Glomerular endothelial cell (primary cell): ENCODE data around the gene HES4. TPM values are rescaled to one million over a fixed set of nuclear protein-coding genes. Genes with fewer than 3 reads are reported as not detected.

Experiments
- DNase-seq: peaks from one replicate; pipeline ENCODE4 v3.0.0-alpha.2; 2011; ENCODE audit warnings: low read depth, low spot score; ENCODE audit errors: extremely low read depth
- total RNA-seq: library from RNA; depleted of rRNA; stranded (reverse); fragments of >200 nt; gene quantifications from 2 replicates; pipeline ENCODE4 v1.2.3, GENCODE V29; 2015

The HES4 gene
- total RNA-seq, 1 donor from 2014 or later = 219 TPM

DNA sequence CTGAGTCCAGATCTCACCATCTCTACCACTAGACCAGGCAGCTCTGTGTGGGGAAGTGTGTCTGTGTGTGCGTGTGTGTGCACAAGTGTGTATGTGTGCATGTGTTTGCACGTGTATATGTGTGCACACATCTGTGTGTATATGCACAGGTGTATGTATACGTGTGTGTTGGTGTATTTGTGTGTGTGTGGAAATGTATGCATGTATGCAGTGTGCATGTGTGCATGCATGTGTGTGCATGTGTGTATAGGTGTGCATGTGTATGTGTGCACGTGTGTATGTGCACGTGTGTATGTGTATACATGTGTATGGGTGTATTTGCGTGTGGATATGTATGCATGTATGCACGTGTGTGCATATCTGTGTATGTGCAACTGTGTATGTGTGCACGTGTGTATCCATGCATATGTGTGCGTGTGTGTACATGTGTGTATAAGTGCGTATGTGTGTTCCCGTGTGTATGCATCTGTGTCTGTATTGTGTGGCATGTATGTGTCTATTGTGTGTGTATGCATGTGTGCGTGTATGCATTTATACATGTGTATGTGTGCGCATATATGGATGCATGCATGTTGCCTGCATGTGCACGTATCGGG is 30.5 kb downstream of the HES4 start:
- DNase-seq = no peak

DNA sequence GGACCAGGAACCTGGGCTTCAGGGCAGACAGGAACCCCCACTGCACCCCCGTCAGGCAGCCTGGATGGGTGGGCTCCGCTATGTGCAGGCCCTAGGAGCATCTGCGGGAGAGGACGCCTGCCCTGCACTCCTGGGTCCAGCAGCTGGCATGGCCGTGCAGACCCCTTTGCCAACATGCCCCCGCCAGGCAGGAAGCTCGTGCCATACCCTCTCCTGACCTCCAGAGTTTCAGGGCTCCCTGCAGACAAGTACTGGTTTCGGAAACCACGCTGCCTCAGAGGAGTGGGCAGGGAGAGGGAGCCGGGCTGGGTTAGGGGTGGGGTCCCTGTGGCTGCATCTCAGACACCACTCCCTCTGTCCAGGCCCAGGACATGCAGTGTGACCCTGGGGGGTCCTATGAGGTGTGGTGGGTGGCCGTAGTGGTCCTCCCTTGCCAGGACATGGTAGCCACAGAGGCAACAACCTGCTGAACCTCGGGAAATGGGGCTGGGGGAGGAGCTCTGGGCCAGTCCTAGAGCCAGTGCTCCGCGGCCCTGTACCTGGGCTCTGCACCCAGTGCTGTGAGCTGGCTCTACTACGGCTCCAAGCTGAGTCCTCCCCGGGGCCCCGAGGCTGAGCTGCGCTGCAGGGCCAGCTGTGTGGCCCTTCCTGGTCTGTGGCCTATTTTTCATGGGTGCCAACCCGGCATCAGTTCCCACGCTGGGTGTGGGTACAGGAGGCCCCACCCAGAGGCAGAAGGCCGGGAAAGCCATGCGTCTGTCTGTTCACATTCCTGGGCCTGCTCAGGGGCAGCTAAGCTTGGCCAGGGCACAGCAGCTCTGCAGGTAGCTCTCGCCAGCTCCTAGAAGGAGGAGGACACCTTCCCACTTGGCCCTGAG is 32.2 kb downstream of the HES4 start:
- DNase-seq = no peak

DNA sequence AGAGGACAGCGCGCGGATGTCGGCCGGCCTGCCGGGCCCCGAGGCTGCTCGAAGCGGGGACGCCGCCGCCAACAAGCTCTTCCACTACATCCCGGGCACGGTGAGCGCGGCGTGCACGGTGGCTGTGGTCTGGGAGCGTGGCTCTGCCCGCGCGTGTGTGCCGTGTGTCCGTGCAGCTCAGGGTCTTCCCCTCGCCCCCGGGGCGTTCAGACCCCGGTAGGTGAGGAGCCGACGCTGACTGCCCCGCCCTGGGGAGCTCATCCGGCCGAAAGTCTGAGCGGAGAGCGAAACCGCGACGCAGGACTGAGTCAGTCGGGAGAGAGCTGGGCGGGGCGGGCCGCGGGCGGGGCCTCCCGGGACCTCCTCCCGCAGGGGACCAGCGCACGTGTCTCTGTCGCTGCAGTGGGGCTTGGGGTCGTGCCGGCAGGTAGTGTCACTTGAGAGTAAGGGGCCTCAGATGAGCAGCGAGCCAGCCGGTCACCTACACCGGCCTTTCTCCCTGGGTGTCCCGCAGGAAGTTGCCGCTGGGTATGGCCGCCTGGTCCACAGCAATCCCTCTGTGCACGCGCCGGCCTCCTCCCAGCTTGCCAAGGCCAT is 33.1 kb downstream of the HES4 start:
- DNase-seq = no peak

DNA sequence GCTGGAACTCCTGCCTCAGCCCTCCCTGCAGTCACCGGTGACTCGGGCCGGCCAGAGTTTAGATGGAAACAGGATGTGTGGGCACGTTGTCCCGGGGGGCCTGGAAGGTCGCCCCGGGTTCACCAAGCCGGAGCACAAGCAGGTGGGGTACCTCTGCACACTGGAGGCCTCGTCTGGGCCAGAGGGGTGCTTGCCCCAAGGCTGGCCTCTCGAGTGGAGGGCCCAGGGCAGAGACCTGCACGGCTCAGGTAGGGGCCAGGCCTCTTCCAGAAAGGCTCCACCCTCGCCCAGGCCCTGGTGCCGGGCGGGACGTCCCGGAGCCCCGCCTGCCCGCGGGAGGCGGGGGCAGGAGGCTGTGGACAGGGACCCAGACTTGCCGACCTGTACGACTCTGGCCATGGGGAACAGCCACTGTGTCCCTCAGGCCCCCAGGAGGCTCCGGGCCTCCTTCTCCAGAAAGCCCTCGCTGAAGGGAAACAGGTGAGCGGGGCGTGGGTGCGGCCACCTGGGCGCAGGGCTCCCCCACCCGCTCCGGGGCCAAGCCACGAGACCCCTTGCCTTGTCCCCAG is 33.7 kb downstream of the HES4 start, which contains the start of gene PLEKHN1:
PLEKHN1 (plus strand) TSS at position 348 of the 569 bp plus-strand sequence; CDS start at position 398, 50 bp downstream.
- no peak for DNase-seq

DNA sequence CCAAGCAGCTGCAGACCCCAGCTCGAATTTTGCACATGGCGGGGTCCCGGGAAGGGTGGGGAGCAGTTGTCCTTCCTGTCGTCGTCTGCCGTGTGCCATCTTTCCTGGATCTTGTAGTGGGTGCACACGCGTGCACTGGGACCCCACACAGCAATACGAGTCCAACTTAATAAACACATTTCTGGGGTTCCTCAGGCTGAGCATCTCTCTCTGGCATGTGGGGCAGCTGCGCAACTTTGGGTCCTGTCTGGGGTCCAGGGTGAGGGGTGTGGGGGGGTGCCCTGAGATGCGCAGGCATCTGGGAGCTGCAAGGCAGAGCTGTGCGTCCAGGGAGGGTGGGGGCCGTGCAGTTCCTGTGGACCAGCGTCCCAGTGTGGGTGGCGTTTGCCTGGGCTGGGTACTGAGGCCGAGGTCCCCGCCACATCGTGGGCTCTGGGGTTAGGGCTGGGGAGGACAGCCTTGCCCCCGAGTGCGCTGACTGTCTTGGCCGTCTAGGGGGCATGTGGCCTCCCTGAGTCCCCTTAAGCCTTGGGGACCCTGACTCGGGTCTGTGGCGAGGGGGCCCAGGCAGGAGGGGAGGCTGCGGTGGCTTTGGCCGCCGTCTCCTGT is 34.3 kb downstream of the HES4 start:
- no peak for DNase-seq

DNA sequence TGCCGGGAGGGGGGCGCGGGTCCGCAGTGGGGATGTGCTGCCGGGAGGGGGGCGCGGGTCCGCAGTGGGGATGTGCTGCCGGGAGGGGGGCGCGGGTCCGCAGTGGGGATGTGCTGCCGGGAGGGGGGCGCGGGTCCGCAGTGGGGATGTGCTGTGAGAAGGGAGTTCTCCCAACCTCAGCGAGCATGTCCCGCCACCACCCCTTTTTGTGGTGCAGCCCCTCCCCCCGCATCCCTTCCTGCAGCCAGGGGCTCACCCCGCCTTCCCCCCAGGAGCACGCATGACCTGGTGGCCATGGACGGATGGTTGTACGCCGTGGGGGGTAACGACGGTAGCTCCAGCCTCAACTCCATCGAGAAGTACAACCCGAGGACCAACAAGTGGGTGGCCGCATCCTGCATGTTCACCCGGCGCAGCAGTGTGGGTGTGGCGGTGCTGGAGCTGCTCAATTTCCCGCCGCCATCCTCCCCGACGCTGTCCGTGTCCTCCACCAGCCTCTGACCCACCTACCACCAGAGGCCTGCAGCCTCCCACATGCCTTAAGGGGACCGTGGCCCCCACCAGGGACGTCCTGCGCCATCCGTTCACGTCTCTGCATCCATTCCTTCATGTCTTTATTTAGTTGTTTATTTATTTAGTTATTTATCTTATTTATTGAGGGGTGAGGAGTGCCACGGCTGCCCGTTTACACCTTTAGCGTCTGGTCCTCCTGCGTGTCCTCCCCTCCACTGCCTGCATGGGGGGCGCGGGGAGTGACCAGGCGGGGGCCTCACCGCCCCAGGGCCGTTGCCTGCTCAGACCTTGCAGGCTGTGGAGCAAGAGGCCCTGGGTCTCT is 35.0 kb downstream of the HES4 start:
- DNase-seq = no peak

DNA sequence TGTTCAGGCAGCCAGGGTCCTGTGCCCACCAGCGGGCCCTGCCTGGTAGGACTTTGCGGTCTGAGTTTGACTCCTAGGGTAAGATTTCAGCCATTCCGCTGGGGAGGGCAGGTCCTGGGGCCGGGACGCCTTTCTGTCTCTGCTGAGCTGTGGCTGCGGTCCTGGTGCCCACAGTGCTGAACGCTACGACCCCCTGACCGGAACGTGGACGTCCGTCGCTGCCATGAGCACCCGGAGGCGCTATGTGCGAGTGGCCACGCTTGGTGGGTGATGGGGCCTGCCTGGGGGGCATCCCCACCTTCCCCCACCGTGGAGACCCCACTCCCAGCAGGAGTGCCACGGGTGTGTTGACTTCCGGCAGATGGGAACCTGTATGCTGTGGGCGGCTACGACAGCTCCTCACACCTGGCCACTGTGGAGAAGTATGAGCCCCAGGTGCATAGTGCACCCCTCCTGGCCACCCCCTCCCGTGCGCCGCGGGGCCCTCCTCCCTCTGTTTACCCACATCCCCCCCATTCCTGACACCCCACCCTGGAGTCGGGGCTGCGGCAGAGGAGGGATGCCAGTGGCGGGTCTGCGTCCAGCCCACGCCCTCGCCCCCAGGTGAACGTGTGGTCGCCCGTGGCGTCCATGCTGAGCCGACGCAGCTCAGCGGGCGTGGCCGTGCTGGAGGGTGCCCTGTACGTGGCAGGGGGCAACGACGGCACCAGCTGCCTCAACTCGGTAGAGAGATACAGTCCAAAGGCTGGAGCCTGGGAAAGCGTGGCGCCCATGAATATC is 36.0 kb downstream of the HES4 start:
- DNase-seq = no peak

DNA sequence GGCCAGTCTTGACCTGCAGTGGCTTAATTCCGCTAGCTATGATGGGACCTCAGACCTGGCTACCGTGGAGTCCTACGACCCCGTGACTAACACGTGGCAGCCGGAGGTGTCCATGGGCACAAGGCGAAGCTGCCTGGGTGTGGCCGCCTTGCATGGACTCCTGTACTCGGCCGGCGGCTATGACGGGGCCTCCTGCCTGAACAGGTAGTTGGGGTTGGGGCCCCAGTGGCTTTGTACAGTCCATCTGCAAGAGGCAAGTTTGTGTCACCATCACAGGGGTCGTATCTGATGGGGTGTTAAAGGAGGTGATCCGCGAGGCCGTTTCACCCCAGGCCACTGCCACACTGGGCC is 36.6 kb downstream of the HES4 start:
- no peak for DNase-seq

DNA sequence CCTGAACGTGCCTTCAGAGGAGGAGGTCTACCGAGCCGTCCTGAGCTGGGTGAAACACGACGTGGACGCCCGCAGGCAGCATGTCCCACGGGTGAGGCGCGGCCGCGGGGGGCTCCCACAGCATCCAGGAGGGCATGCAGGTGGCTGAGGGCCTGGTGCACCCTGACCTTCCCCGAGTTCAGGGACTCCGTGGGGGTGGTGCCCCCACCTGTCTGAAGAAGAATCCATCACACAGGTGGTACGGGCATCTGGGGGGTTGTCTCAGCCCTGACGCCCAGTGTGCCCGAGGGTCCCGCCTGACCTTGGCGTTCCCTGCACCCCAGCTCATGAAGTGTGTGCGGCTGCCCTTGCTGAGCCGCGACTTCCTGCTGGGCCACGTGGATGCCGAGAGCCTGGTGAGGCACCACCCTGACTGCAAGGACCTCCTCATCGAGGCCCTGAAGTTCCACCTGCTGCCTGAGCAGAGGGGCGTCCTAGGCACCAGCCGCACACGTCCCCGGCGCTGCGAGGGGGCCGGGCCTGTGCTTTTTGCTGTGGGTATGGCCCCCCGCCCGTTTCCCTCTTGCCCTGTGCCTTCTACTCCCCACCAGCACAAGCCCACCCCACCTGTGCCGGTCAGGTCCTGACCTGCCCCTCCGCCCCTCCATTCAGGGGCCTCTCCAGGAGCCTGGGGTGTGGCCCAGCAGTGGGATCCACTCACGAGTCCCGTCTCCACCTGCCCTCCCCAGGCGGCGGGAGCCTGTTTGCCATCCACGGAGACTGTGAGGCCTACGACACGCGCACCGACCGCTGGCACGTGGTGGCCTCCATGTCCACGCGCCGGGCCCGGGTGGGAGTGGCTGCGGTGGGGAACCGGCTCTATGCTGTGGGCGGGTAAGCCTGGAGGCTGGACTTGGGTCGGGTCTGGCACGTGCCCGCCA is 37.3 kb downstream of the HES4 start:
- DNase-seq = no peak

DNA sequence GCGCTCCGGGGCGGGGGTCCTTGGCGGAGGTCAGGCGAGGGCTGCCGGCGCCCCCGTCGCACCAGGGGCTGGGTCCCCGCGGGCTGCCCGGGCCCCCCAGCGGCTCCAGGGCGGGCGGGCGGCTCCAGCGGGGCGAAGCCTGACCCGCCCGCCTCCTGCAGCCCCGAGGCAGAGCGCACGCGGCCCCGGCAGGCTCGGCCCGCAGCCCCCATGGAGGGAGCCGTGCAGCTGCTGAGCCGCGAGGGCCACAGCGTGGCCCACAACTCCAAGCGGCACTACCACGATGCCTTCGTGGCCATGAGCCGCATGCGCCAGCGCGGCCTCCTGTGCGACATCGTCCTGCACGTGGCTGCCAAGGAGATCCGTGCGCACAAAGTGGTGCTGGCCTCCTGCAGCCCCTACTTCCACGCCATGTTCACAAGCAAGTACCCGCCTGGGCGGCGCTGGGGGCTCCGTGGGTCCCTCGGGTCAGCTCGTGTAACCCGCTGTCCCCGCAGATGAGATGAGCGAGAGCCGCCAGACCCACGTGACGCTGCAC is 38.7 kb downstream of the HES4 start:
- no peak for DNase-seq

DNA sequence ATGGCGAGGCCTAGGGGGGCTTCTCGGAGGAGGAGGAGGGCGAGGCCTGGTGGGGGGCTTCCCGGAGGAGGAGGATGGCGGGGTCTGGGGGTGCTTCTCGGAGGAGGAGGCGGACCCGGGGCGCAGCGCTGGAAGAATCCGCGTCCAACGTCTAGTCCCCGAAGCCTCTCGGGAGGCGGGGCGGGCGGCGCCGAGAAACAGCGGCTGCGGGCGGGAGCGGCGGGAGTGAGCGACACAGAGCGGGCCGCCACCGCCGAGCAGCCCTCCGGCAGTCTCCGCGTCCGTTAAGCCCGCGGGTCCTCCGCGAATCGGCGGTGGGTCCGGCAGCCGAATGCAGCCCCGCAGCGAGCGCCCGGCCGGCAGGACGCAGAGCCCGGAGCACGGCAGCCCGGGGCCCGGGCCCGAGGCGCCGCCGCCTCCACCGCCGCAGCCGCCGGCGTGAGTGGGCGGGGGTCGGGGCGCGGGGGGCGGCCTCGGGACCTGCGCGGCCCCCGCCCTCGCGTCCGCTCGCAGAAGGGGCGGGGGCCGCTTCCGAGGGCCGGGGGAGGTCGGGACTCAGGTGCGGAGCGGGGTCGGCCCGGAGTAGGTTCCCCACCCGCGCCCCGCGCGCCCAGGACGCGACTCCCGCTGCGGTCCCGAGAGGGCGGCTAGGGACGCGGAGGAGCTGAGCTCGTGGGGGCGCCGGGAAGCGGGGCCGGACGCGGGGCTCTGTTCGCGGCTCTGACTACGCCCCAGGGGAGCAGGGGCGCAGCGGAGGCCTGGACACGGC is 39.4 kb downstream of the HES4 start, which contains the start of gene KLHL17:
KLHL17 (plus strand) TSS at position 222 of the 769 bp plus-strand sequence; CDS start at position 332, 110 bp downstream.
- DNase-seq = no peak

DNA sequence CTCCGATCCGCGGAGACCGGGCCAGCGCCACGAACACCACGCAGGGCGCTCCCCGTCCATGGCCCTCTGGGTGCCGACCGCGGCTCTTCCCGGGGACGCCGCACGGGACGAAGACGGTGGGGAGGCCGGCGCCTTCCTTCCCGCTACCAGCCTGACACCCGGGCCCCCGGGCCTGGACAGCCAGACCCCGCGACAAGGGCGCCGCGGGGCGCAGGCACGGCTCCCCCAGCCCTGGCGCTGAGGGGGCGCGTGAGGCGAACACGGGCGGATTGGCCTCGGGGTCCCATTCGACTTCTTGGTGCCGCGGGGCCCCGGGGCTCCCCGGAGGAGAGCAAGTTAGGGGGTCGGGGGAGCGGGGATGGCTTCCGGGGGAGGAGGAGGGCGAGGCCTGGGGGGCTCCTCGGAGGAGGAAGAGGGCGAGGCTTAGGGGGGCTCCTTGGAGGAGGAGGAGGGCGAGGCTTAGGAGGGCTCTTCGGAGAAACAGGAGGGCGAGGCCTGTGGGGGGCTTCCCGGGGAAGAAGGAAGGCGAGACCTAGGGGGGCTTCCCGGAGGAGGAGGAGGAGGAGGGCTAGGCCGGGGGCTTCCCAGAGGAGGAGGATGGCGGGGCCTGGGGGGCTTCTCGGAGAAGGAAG is 40.0 kb downstream of the HES4 start:
- DNase-seq = no peak

DNA sequence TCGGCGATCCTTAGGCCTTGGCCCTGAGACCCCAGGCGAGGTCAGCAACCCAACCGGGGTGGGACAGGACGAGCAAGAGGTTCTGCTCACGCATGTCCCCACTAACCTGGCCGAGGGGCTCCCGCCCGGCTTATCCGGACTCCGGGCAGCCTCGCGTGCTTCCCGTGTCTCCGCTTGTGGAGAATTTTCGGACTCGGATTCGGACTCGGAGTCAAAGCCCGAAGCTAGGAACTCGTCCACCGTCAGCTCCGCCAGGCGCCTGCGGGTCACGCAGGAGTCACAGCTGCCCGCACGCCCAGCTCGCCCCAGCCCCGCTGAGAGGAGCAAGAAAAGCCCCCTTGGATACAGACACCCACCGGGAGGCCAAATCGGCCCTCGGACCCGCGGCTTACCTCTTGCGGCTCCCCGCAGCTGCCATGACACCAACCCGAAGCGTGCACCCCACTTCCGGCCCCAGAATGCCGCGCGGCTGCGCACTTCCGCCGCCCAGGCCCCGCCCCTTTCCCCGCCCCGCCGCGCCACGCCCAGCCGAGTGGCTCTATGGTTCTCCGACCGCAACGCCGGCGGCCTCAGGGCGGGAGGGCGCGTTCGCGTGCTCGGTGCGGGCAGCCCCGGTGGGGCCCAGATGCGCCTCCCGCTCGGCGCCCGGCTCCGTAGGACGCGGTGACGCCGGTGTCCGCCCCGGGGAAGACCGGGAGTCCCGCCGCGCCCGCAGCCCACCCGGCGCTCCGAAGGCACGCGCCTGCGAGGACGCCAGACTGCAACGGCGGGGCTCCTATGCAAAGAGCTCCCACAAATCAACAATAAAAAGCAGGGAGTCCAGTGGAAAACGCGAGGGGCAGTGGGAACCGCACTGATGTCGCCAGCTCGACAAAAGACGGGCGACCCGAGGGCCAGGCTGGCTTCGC is 40.8 kb downstream of the HES4 start, which contains the start of gene NOC2L:
NOC2L (minus strand) TSS at position 434 of the 908 bp plus-strand sequence; CDS start at position 418, 16 bp downstream.
- no peak for DNase-seq

DNA sequence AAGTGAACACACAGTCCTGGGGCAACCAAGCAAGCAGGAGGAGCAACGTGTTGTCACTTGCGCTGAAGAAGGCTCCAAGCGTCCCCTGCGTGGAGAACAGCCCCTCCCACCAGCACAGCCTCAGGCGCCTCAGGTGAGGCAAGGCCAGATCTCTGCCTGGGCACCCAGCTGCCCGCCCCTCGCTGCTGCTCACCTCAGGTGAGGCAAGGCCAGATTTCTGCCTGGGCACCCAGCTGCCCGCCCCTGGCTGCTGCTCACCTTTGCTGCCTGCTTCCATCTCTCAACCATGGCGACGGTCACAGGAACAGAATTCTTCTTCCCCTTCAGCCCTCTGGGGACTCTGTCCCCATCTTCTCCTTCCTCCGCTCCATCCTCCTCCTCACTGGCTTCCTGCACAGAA is 43.3 kb downstream of the HES4 start:
- DNase-seq = no peak

DNA sequence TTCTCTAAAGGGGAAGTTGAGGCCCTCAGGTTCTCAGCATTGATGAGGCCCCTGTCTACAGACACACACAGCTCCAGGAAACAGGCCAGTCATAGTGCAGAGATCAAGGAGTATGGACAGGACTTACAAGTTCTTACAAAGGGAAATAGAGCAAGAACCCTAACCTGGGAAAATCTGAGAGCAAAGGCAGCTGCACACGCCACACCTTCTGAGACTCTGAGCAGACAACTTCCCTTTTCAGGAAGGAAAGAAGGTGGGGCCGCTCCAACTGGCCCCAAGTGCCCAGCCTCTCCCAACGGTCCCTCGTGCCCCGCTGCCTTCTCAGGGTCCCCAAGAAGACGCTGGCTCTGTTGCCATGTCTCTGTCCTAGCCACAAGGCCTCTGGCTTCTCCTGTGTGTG is 44.4 kb downstream of the HES4 start:
- no peak for DNase-seq

DNA sequence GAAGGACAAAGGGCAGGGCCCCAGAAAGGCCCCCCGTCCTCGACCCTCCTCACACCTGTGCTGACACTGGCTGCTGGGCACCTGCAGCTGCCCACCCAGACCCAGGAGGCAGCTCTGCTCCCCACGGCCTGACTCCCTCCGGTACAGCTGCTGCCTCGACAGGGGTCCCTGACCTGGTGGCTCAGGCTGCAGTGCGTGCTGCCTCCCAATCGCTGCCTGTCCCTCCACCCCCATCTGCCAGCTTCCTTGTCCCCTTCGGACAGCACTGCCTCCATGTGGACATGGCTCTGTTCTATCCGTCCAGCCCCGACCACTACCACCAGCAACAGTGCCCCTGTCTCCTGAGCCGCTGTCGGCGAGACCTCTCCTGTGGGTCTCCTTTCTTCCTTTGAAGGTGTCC is 45.0 kb downstream of the HES4 start:
- no peak for DNase-seq
